ENCODE measurements around the gene CCR7.
"Not testable (repeated sequence)": the region's sequence is repeated elsewhere in the genome, so short reads cannot be mapped to it uniquely, and the experiment has no call there.

Gene CCR7

DNA sequence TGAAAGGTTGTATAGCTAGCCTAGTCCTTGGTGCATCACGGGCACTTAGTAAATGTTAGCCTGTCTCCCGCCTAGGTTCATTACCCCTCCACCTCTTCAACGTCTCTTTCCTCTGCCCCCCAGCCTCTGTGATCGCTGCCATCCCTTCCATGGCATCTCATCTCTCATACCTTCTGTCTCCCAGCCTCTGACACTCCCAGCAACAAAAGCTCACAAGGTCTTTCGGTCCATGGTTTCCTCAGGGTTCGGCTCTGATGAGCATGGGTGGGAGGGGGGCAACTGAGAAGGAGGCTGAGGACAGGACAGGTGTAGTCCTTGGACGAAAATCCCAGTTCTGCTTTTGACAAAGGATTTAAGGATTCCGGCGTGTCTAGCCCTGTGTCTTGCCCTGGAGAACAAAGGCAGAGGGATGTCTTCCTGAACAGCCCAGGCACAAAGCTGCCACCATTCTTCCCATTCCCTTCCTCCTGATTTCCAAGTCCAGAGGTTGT, 16.7 kb downstream of the CCR7 start:
- DNase-seq: no peak

DNA sequence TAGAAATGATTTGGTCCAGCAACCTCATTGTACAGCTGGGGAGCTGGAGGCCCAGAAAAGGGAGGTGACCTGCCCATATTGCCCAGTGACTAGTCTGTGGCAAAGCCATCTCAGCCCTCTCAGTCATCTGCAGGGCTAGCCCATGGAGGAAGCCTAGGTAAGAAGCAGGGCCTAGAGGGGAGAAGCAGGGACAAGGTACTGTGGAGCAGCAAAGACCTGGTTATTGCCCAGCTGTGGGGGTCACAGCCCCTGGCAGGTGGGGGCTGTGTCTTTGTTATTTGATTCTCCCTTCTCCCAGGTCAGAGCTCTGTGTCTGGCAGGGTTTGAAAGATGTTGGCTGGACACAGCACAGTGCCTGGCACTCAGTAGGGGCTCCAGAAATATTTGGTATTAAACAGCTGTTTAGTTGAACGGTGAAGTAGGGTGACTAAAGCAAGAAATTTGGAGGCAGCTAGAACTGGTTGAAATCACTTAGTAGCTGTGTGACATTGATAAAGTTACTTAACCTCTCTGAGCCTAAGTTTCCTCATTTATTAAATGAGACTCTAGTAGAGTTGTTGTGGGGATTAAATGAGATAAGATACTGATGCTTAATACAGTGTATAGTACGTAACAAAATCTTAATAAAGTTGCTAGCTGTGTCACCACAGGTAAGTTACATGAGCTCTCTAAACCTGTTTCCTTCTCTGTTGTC, 17.3 kb downstream of the CCR7 start:
- DNase-seq: no peak

DNA sequence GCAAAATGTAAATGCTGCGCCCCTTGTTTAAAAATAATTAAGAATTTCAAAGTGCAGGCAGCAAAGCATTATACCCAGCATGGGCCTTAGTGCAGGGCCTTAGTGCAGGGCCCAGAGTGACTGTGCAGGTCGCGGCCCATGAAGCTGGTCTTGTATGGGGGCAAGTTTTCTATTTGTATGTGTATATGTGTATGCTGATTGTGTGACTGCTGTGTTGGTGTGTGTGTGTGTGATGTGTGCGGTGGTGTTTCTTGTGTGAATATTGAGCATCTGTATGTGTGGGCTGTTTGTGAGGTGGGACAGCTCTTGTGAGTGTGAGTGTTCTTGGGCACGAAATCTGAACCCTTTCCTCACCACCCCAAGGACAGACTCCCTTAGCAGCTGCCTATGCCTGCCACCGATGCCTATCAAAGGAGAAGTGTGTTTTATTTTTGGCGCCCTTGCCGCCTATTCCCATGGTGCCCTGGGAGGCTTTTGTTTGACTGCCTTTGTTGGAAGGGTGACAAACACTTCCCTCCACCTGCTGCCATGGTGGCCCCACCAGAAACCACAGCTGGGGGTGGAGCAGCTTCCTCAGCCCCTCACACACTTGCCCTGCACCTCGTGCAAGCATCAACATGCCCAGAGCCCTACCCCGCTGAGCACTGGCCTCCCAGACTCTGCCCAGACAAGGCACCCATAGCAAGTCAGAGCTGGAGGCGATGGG, 18.0 kb downstream of the CCR7 start:
- peak; percentile 74 for DNase-seq

DNA sequence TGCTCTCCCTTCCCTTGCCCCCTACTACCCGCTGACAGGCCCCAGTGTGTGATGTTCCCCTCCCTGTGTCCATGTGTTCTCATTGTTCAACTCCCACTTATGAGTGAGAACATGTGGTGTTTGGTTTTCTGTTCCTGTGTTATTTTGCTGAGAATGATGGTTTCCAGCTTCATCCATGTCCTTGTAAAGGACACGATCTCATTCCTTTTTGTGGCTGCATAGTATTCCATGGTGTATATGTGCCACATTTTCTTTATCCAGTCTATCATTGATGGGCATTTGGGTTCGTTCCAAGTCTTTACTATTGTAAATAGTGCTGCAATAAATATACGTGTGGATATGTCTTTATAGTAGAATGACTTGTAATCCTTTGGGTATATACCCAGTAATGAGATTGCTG, 18.8 kb downstream of the CCR7 start:
- DNase-seq: not testable (repeated sequence)

DNA sequence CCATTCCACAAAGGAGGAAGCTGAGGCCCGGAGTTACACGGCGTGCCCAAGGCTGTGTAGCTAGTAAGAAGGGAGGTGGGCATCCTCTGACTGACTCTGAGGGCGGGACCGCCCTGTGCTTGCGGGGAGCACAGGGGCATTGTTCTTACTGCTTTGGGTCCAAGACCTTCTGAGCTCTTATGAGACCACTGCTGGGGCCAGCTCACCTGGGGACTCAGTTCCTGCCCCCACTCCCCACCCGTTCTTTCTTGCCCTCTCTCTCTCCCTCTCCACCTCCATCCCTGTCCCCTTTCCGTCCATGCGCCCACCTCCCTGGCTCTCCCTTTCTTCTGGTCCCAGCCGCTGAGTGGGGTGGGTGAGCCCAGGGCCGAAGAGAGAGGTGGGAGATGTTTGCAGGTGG, 19.6 kb downstream of the CCR7 start:
- DNase-seq: no peak

DNA sequence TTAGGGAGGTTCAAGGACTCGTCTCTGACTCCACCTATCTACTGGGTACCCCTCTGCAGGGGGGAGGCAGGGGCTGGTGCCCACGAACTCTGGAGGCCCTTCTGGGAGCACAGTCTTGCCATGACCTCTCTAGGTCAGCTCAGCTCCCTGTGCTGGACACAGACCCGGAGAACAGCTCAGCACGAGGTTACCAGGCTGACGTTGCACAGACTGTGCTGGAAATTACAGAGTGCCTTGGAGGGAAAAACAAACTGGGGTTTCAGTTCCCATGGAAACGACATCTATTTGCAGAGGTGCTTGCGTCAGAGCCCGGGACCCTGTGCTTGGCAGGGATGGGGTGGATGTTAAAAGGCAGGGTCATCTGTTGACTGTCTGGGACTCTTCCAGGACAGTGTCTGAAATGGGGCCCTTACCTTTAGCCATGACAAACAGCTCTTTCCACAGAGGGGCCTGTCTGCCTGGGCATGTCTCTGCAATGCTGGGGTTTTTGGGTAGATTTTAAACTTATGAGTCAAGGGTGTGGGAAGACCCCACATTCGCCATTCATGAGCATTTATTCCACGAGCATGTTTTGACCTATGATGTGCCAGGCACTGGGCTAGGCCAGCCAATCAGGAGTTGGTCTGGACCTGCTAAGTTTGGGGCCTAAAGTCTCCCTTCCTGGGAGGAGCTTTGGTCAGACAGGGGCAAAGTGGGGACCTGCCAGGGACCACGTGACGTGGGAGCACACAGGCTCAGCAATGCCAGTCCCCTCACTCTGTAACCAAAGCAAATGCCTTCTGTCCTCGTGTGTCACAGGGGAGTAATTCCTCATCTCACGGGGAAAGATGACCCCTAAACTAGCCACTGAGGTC, 22.5 kb downstream of the CCR7 start:
- peak; percentile 47 for DNase-seq

DNA sequence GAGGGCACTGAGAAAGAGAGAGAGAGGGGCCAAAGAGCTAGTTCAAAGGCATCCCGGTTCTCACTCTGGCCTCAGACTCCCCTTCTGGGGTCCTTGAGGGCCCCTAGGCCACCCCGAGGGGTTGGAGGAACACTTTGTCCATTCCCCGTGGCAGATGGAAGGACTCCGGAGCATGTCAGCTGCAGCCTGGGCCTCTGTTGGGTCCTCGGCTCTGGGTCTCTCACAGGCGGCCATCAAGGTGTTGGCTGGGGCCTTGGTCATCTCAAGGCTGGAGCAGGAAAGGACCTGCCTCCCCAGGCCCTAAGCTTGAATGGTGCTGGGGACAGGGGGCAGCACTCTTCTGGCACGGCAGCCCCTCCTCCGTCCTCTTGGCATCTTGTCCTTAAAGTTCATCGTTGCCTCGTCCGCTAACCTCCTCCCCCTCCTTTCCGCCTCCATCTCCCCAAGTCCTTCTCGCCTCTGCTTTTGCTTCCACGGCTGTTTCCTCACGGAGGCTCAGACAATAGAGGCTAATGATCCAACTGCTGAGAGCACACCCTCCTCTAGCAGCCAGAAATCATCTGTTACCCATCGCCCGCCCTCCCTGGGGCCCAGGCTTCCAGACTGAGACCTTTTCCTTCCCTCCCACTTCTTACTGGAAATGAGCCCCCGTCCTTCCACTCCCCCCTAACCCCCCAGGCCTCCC, 23.3 kb downstream of the CCR7 start:
- no peak for DNase-seq

DNA sequence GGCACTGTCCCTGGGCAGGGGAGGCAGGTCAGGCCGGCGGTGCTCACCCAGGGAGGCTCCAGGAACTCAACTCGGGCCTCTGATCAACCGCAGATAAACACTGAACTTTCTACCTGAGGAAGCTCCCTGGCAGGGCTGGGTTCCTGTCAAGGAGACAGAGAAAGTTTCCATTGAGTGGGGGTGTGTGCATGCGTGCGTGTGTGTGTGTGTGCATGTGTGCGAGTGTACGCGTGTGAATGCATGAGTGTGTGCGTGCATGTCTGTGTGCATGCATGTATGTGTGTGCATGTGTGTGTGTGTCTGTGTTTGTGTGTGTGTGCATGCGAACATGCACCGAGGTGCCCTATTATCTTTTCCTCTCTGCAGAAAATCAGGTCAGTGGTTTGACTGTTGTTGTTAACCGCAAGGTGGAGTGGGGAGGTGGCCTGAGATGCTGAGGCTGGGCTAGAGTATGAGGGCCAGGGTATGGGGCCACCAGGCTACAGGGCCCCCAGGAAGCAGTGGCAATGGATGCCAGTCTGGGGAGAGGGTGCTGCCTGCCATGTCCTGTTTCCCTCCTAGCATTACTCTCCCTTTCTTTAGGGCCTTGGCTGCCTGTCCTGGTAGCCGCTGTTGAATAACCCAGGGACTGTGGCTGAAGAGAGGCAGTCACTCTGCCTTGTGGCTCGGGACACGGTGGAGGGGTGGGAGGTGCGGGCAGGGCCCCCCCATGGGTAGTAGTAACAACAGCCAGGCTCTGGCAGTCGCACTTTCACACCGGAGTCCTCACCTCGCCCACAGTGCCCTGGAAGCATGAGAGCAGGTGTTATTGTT, 24.0 kb downstream of the CCR7 start:
- peak; percentile 77 for DNase-seq

DNA sequence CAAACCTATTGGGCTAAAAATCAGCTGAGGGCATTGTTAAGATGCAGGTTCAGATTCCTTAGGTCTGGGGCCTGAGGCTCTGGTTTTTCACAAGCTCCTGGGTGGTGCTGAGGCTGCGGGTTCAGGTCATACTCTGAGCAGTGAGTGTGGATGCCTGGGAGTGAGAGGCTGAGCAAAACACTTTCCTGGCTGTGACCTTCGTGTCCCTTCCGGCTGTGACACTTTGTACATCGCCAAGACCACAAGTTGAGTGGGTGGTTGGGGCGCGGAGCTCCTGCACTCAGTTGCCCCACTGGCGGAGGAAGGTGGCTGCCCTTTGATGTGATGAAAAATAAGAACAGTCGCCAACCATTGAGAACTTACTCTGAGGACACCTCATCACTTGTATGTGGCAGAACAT, 24.8 kb downstream of the CCR7 start:
- peak; percentile 68 for DNase-seq

DNA sequence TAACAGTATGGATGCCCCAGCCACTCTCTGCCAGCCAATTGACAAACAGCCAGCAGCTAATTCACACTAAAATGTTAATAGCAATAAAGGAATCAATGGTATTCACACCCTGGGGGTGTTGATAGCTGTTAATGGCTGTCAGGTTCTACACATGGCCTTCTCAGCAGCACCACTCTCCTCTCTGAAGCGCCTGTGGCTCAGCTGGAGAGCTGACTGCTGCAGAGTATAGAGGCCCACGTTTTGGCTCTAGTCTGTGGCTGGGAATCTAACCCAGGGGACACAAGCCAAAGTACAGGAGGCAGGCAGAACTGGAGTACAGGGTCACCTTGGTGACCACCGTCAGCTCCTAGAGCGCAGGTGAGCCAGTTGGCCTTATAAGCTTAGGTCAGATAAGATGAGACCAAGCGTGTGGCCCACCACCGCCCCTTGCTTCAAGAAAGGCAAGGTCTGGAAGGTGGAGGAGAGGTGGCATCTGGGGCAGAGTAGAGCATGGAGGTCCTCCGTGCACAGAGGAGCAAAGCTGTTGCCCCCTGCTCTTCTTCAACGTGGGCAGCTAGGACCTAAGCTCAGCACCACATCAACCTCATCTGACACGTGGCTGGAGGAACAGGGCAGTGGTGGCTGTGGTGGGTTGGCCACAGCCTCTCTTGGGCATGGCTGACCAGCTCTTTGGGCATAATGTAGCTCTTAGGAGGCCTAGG, 25.4 kb downstream of the CCR7 start:
- DNase-seq: peak; percentile 26

DNA sequence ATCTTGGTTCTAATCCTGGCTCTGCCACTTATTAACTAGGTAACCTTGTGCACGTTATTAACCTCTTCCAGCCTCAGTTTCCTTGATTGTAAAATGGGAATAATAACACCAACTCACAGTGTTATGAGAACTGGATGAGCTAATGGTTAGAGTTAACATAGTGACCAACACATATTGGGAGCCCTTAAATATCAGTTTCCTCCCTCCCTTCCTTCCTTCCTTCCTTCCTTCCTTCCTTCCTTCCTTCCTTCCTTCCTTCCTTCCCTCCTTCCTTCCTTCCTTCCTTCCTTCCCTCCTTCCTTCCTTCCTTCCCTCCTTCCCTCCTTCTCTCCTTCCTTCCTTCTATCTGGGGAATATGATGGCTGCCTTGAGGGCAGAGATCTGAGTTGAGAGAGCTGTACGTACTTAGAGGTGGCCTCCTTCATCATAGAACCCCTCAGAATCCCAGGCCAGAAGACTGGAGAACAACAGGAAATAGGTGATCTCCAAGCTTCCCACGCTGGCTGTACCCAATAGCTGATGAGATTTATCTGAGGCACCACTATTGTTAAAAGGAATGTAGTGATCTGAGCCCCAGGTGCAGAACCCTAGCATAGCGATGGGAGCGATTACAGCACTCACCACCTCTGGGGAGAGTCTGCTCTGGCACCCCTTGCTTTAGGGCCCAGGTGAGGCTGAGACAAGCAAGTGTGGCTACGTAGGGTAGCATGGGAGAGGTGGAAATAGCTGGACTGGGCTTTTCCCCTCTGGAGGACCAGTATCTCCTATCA, 26.2 kb downstream of the CCR7 start:
- DNase-seq: no peak

DNA sequence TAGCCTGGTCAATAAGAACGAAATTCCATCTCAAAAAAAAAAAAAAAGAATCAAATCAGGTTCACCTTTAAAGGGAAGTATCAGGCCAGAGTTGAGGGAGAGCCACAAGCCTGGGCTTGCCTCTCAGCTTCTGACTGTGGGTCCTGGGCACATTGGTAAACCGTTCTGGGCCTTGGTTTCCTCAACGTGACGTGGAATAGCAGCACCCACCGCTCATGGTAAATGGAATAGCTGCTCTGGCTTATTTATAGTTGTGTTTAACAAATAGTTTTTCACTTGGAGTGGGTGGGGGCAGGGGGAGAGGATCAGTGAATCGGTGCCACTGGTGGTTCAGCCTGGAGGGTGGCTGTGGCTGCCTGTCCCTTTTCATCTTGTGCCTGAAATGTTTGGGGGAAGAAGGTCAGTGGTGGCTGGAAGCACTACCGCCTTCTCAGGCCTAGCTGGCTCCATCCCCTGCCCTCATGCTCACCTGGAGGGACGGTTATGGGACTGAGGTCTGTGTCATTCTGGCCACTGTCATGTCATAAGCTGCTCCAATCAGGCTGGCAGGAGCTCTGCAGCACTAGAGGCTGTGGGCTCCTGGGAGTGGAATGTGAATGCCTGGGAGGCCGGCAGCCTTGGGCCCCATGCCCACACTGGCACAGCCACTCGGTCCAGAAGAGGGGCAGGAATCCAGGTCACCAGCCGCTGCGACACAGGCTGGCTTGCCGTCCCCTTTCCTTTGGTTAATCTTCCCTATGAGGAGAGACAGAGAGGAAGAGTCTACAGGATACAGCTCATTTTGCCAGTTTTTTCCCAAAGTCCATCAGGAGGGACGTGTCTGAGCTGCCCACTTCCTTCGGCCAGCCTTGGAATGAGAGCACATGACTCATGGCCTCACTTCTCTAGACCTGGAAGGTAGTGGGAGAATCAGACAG, 27.0 kb downstream of the CCR7 start:
- DNase-seq: peak; percentile 20

DNA sequence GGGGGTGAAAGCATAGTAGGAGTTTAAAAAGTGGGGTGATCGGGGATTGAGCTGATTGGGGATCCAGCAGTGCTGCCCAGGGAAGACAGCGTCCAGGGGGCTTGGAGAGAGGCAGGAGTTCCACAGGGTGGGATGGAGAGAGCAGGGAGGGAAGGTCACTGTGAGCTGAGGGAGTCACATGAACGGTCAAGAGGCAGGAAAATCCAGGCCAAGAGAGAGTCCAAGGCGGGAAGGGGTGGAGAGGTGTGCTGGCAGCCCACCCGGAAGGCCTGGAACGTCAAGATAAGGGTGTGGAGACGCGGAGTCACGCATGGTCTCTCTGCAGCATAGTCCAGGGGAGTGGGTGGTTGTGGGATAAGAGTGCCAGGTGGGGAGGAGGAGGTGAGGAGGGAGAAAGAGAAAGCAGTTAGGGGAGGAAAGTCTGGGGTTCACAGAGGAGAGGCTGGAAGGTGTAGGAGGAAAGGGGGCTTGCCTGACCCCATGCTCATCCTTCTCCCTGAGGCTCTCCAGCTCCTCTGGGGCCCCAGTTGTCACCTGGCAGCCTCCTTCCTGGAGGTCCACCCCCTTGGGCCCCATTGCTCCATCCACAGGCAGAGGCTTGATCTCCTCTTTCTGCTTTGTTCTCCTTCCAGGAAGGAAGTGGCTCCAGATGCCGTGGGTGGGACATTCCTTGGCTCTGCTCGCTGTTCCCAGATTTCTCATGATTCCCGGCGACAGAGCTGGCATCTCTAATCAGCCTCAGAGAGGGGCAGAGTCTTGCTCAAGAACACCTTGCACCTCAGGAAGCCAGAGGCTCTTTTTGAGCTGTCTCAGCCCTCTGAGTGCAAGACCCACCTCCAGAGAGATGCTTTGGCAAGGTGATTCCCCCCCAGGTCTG, 28.7 kb downstream of the CCR7 start:
- DNase-seq: peak; percentile 24

DNA sequence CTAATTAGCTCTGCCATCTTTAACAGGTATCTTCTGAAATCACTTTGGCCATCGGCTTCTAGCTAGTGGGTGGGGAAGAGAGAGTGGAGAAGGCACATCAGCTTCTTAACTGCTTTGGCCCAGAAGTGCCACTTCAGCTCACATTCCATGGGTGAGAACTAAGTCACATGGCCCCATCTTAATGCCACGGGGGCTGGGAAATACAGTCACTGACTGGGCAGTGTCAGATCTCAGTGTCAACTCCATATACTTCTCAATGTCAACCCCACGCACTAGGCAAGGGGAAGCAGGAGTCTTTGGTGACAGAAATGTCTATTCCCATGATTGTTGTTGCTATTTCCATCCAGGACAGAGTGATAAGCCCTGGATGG, 29.4 kb downstream of the CCR7 start:
- DNase-seq: no peak

DNA sequence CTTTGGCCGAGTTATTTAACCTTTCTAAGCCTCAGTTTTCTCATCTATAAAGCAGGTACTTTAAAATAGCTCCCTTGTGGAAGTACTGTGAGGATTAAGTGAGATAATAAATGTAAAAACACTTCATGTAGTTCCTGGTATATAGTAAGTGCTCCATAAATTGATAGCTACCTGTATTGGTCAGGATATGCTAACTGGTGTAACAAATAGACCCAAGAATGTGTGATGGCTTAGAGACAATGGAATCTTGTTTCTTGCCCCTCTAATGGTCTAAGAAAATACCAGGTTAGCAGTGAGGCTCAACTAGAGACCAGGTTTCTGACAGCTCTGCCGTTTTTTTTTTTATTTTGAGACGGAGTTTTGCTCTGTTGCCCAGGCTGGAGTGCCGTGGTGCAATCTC, 29.8 kb downstream of the CCR7 start:
- no peak for DNase-seq

DNA sequence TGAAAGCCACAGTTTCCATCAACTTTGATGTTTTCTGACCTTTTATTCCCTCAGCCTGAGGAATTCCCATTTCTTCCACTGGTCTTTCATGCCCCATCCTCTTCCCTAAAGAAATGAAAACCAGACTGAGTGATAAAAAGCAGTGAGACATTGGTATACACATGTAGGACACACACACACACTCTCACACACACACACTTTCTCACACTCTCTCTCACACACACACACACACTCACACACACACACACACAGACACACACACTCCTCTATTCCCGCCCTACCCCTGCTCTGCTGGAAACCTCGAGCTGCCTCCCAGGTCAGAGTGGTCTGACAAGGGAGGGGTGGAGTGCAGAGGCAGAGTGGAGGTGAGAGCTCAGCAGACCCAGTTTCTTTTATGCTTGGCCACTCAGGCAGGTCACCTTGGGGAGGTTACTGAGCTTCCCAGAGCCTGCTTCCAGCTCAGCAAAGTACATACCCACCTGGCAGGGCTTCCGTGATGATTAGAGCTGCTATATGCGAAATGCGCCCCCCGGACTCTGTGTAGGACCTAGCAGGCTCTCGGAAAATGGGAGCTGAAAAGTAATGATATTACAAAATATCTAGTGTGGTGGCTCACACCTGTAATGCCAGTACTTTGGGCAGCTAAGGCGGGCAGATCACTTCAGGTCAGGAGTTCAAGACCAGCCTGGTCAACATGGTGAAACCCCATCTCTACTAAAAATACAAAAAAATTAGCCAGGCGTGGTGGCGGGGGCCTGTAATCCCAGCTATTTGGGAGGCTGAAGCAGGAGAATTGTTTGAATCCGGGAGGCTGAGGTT, 30.7 kb downstream of the CCR7 start:
- peak; percentile 18 for DNase-seq

DNA sequence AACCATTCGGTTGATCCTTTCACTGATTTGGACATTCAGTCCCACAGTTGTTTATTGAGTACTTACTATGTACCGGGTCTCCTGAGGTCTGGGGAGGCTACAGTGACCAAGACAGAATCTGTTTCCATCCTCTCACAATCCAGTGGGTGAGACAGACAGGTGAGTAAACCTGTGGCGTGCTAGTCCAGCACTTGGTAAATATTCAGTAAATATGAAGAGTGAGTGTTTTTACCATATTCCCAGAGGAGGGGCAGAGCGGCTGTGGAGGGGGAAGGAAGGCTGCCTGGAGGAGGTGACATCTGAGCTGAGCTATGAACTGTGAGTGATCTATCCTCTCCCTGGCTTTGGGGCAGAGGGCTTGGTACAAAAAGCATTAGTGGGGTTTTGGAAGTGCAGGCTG, 31.4 kb downstream of the CCR7 start:
- DNase-seq: no peak

Measured in activated T-cell treated with anti-CD3 and anti-CD28 coated beads, Interleukin-2, amount 50 U/mL, for 1 hour (primary cell).